RWPE2 (cell line): ENCODE data around the gene DCAF4L1.

Experiments
- ATAC-seq: fragments of 200-7000 bp; cut with Tn5 transposase; 3 replicates; pipeline ENCODE4 v1.9.1; 2021; ENCODE audit warnings: low read depth
- DNase-seq: peaks from one replicate; pipeline ENCODE4 v3.0.0-alpha.2; 2020; ENCODE audit warnings: low spot score
- H3K27ac ChIP-seq: fragments of 450-650 bp; 2 replicates; pipeline ENCODE4 v1.5.1; 2017; ENCODE audit warnings: mild to moderate bottlenecking; ENCODE audit not compliant: poor library complexity, severe bottlenecking
- H3K27me3 ChIP-seq: fragments of 250-450 bp; sonication (Bioruptor Pico); 2 replicates; pipeline ENCODE4 v1.5.1; 2021; ENCODE audit warnings: mild to moderate bottlenecking, moderate library complexity; ENCODE audit not compliant: insufficient read depth, poor library complexity, severe bottlenecking
- H3K36me3 ChIP-seq: fragments of 250-450 bp; sonication (Bioruptor Pico); 2 replicates; pipeline ENCODE4 v1.5.1; 2020; ENCODE audit warnings: low read depth, mild to moderate bottlenecking, moderate library complexity
- H3K4me1 ChIP-seq: fragments of 250-450 bp; sonication (Bioruptor Pico); 2 replicates; pipeline ENCODE4 v1.5.1; 2021; ENCODE audit warnings: mild to moderate bottlenecking, moderate library complexity; ENCODE audit not compliant: insufficient read depth, poor library complexity, severe bottlenecking
- H3K4me3 ChIP-seq: fragments of 250-450 bp; sonication (Bioruptor Pico); 2 replicates; pipeline ENCODE4 v1.5.1; 2021; ENCODE audit warnings: mild to moderate bottlenecking, moderate library complexity; ENCODE audit not compliant: severe bottlenecking
- H3K9me3 ChIP-seq: fragments of 250-450 bp; sonication (Bioruptor Pico); 2 replicates; pipeline ENCODE4 v1.5.1; 2021; ENCODE audit warnings: mild to moderate bottlenecking, moderate library complexity; ENCODE audit not compliant: severe bottlenecking
- CTCF ChIP-seq: fragments of 450-650 bp; IDR thresholded peaks from one replicate; pipeline ENCODE4 v1.5.1; 2017; ENCODE audit warnings: mild to moderate bottlenecking, moderate library complexity; ENCODE audit not compliant: poor library complexity, severe bottlenecking

DCAF4L1 gene

GRCh38 chr4:41944089-41944488, 37.5 kb upstream of the DCAF4L1 start:
- Histone ChIP-seq H3K9me3 (no peaks in the 10 kb centered on the region), H3K4me3 (no peak overlapping the region), H3K36me3 (peaks cover 93% of the 10 kb centered on the region), H3K4me1 (peaks cover 7% of the 10 kb centered on the region), H3K27ac (no peak overlapping the region), H3K27me3 (no peaks in the 10 kb centered on the region)
- TF ChIP-seq CTCF: no peak
- no peak for DNase-seq
- no peak for ATAC-seq

GRCh38 chr4:41949531-41949930, 32.0 kb upstream of the DCAF4L1 start:
- H3K36me3 ChIP-seq: peaks cover 80% of the 10 kb centered on the region
- DNase-seq (no peak), ATAC-seq (no peak)
- H3K4me3 ChIP-seq: no peak overlapping the region
- H3K27ac ChIP-seq: no peak overlapping the region
- no peaks in the 10 kb centered on the region for H3K4me1 ChIP-seq
- no peaks in the 10 kb centered on the region for H3K9me3 ChIP-seq
- H3K27me3 ChIP-seq: no peaks in the 10 kb centered on the region
- no peak for TF ChIP-seq CTCF

- Histone ChIP-seq H3K4me1 (no peaks in the 10 kb centered on the region), H3K27me3 (no peaks in the 10 kb centered on the region), H3K36me3 (peaks cover 48% of the 10 kb centered on the region), H3K4me3 (no peak overlapping the region), H3K27ac (no peak overlapping the region), H3K9me3 (no peaks in the 10 kb centered on the region)
- ATAC-seq: no peak
- DNase-seq: no peak
- TF ChIP-seq CTCF: peak; percentile 50
Observed at GRCh38 chr4:41957634-41958033, 23.9 kb upstream of the DCAF4L1 start.

- Histone ChIP-seq H3K4me1 (no peaks in the 10 kb centered on the region), H3K9me3 (peaks cover 1% of the 10 kb centered on the region), H3K36me3 (no peaks in the 10 kb centered on the region; the same call in 1 of the 2 replicates), H3K27ac (no peak overlapping the region), H3K27me3 (no peaks in the 10 kb centered on the region), H3K4me3 (no peak overlapping the region)
- TF ChIP-seq CTCF: peak; percentile 70
- ATAC-seq: no peak
- no peak for DNase-seq
Observed at GRCh38 chr4:41963105-41963504, 18.5 kb upstream of the DCAF4L1 start.

- TF ChIP-seq CTCF: no peak
Observed at GRCh38 chr4:41964401-41964800, 17.2 kb upstream of the DCAF4L1 start.

More at GRCh38 chr4:41964401-41964800, 17.2 kb upstream of the DCAF4L1 start:
- Histone ChIP-seq H3K27ac (no peak overlapping the region), H3K9me3 (peaks cover 1% of the 10 kb centered on the region), H3K27me3 (no peaks in the 10 kb centered on the region), H3K4me3 (no peak overlapping the region), H3K36me3 (no peaks in the 10 kb centered on the region; the same call in 1 of the 2 replicates), H3K4me1 (no peaks in the 10 kb centered on the region)
- DNase-seq (no peak), ATAC-seq (no peak)
